ENCODE measurements around the gene PCMT1.
"Not testable (repeated sequence)": the region's sequence is repeated elsewhere in the genome, so short reads cannot be mapped to it uniquely, and the experiment has no call there.

Gene PCMT1

DNA sequence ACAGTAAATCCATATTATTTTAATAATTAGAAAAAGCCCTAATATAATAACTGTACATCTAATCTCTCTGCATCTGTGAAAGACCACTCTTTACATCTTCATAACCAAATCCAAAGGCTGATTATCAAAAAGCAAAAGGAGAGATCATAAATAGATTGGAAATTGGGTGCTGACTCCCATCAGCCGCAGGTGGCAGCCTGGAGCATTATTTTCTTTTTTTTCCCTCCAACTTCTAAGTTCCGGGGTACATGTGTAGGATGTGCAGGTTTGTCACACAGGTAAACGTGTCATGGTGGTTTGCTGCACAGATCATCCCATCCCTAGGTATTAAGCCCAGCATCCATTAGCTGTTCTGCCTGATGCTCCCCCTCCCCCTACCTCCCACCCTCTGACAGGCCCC, 84.1 kb downstream of the PCMT1 start:
- TF ChIP-seq, protein P1, sequence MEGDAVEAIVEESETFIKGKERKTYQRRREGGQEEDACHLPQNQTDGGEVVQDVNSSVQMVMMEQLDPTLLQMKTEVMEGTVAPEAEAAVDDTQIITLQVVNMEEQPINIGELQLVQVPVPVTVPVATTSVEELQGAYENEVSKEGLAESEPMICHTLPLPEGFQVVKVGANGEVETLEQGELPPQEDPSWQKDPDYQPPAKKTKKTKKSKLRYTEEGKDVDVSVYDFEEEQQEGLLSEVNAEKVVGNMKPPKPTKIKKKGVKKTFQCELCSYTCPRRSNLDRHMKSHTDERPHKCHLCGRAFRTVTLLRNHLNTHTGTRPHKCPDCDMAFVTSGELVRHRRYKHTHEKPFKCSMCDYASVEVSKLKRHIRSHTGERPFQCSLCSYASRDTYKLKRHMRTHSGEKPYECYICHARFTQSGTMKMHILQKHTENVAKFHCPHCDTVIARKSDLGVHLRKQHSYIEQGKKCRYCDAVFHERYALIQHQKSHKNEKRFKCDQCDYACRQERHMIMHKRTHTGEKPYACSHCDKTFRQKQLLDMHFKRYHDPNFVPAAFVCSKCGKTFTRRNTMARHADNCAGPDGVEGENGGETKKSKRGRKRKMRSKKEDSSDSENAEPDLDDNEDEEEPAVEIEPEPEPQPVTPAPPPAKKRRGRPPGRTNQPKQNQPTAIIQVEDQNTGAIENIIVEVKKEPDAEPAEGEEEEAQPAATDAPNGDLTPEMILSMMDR (IDR thresholded peaks at IDR 0.05; ENCODE audit: insufficient read depth, low read depth, low read length, missing control alignments) = no peak
- H3K4me3 ChIP-seq (ENCODE audit: low read length) = no peak overlapping the region
- DNase-seq (ENCODE audit: low read depth) = no peak

DNA sequence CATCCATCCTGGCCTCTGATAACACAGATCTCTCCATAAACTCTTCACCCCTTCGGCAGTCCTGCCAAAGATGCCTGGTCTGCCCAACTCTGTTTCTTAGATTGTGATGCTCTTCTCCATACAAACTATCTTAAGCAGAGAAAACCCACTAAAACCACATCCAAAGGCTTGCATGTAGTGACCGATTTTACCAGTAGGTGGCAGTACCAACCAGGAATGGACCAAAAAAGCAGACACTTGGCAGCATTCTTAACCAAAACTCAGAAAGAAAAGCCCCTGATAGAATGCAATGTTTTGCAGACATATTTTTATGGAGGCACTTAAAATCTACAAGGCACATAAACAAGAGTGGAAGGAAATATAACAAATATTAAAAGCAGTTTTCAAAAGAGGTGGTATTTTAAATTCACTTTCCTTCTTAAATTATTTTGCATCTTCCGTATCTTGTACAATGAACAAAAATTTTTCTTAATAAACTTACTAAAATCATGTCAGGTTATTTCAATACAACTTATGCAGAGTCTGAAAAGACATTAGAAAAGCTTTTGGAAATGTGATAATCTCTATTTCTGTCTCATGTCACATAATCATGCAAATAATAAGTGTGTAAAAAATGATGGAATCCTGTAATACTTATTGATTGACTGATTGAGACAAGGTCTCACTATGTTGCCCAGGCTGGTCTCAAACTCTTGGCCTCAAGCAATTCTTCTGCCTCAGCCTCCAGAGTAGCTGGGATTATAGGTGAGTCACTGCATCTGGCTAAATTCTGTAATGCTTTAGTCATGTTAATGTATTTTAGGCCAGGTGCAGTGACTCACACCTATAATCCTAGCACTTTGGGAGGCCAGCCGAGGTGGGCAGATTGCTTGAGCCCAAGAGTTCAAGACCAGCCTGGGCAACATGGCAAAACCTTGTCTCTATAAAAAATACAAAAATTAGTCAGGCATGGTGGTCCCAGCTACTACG, 85.3 kb downstream of the PCMT1 start:
- DNase-seq (ENCODE audit: low read depth) = peak; percentile 91
- TF ChIP-seq, protein P1 (IDR thresholded peaks at IDR 0.05; ENCODE audit: insufficient read depth, low read depth, low read length, missing control alignments) = peak; percentile 92
- H3K4me3 ChIP-seq (ENCODE audit: low read length) = no peak overlapping the region

DNA sequence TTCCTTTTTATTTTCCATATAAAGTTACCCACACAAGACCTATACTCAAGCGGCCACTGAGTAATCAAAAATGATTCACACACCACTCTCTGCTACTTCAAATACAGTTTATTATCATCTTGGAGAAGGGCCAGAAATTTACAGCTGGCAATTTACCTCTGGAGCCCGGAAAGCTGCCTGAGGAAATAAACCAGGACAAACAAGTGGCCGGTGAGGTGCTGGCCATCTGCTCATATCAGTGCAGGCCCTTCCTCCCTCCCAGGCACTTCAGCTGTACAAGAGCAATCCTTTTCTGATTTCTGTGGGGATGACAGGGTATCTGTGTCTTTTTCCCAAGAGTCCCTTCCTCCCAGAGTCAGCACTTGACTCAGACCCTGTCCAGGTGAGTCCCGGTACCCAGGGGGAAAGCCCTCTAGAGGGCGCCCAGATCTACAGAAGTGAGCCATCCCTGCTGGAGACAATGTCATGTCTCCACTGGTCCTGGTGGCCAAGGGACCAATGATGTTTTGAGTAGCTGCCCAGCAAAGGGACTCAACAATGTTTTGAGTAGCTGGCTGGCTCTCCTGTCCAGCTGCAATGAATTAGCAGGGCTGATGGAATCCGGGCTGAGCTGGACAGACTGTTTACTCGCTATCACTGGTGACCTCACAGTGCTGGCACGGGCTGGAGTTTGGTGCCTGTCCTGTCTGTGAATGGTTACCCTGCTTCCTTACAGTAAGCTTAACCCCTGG, 91.0 kb downstream of the PCMT1 start:
- no peak overlapping the region for H3K4me3 ChIP-seq (ENCODE audit: low read length)
- TF ChIP-seq, protein P1 (IDR thresholded peaks at IDR 0.05; ENCODE audit: insufficient read depth, low read depth, low read length, missing control alignments) = peak; percentile 85
- DNase-seq (ENCODE audit: low read depth) = peak; percentile 82

- DNase-seq (ENCODE audit: low read depth) = no peak
- no peak overlapping the region for H3K4me3 ChIP-seq (ENCODE audit: low read length)
- TF ChIP-seq, protein P1 (IDR thresholded peaks at IDR 0.05; ENCODE audit: insufficient read depth, low read depth, low read length, missing control alignments) = no peak
Observed at GRCh38 chr6:149842331-149842730, 92.8 kb downstream of the PCMT1 start.

DNA sequence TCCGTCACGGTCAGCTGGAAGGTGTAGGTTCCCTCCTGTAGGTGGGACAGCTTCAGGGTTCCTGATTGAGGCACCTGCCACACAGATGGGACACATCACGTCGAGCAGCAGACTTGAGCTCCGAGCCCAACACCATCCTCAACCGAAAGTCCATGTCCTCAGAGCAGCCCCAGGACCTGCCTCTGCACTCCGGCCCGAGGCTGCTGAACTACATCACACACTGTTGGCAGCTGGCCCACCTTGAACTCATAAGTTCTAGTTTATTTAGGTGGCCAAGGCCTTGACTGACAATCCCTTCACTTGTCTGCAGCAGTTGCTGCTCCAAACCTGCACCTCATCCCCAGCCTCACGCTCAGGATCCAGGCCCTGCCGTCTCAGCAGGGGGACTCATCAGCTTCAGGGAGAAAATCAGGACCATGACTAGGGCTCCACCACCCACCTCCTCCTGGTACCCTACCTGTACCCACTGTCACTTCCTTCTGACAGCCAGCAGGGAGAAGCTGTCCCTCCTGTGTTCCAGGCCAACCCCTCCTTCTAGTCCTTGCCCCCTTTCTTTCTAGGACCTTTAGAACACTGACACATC, 93.6 kb downstream of the PCMT1 start:
- TF ChIP-seq, protein P1 (IDR thresholded peaks at IDR 0.05; ENCODE audit: insufficient read depth, low read depth, low read length, missing control alignments) = no peak
- no peak overlapping the region for H3K4me3 ChIP-seq (ENCODE audit: low read length)
- no peak for DNase-seq (ENCODE audit: low read depth)

- H3K4me3 ChIP-seq (ENCODE audit: low read length) = not testable (repeated sequence)
- DNase-seq (ENCODE audit: low read depth) = peak; percentile 47
Observed at GRCh38 chr6:149844036-149844435, 94.5 kb downstream of the PCMT1 start.

DNA sequence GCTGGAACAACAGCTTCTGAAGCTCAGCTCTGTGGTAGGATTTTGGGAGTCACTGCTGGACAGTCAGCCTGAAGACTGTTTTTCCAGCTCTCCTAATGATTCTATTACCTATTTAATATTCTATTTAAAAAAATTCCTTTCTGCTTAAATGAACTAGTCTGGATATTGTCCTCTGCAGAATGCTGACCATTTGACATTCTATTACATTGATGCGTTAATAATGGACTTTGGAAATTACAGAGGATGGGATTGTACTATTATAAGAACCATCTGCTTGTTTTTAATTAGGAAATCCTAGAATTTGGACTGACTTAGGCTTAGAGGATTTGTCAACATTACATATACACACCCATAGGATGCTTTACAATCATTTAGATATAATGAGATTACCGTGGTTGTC, 94.9 kb downstream of the PCMT1 start:
- TF ChIP-seq, protein P1 (IDR thresholded peaks at IDR 0.05; ENCODE audit: insufficient read depth, low read depth, low read length, missing control alignments) = no peak
- H3K4me3 ChIP-seq (ENCODE audit: low read length) = no peak overlapping the region
- no peak for DNase-seq (ENCODE audit: low read depth)
